Chondrocyte (in vitro differentiated cells): ENCODE results near the gene FASTKD1. TPM values are rescaled to one million over a fixed set of nuclear protein-coding genes. Genes with fewer than 3 reads are reported as not detected.
"Not testable (repeated sequence)": the region's sequence is repeated elsewhere in the genome, so short reads cannot be mapped to it uniquely, and the experiment has no call there.

Source experiments
- DNase-seq: peaks from one replicate; pipeline ENCODE4 v3.0.0; 2021; ENCODE audit warnings: mixed read lengths, low spot score
- H3K27ac Mint-ChIP-seq: one replicate; pipeline ENCODE4 v1.8.0; 2021; ENCODE audit warnings: mild to moderate bottlenecking, moderate library complexity, mixed read lengths; ENCODE audit not compliant: unreplicated experiment
- H3K27me3 Mint-ChIP-seq: 2 replicates; pipeline ENCODE4 v1.8.0; 2021; ENCODE audit warnings: low read depth, mixed read lengths
- H3K36me3 Mint-ChIP-seq: 2 replicates; pipeline ENCODE4 v1.8.0; 2021; ENCODE audit warnings: low read depth, mixed read lengths
- H3K4me1 Mint-ChIP-seq: 2 replicates; pipeline ENCODE4 v1.8.0; 2021; ENCODE audit warnings: low read depth, mild to moderate bottlenecking, mixed read lengths
- H3K4me3 Mint-ChIP-seq: one replicate; pipeline ENCODE4 v1.8.0; 2021; ENCODE audit warnings: mild to moderate bottlenecking, moderate library complexity, mixed read lengths; ENCODE audit not compliant: unreplicated experiment
- H3K9me3 Mint-ChIP-seq: 2 replicates; pipeline ENCODE4 v1.8.0; 2021; ENCODE audit warnings: low read depth, mixed read lengths
- CTCF ChIP-seq: fragments of 200-600 bp; sonication (generic); IDR thresholded peaks from 2 replicates; pipeline ENCODE4 v1.5.0; 2021; ENCODE audit warnings: antibody characterized with exemption, mild to moderate bottlenecking, moderate library complexity
- long read RNA-seq: library from polyadenylated mRNA; stranded (forward); transcript quantifications from one replicate; pipeline ENCODE4 v2.0.0, GENCODE V29; 2021
- total RNA-seq: library from RNA; stranded (reverse); gene quantifications from 3 replicates; pipeline ENCODE4 v1.2.1, GENCODE V29; 2021

The FASTKD1 gene
- 17.4 to 24.5 TPM (median 19.0 TPM) in 3 replicates for total RNA-seq
- long read RNA-seq, transcript FASTKD1-208 (3 exons, 541 nt) = major isoform, 6 of 28 reads
- long read RNA-seq, partial matches to known transcripts = 5 of 28 reads
- long read RNA-seq, other reads (novel, unspliced or antisense) = 13 of 28 reads

- Mint-ChIP-seq H3K4me3 (peak within 1 kb of the TSS; percentile 92), H3K27me3 (no peaks in the 10 kb centered on the region), H3K9me3 (no peaks in the 10 kb centered on the region), H3K36me3 (peaks cover 2% of the 10 kb centered on the region), H3K27ac (peak within 1 kb of the TSS; percentile 84), H3K4me1 (peaks cover 15% of the 10 kb centered on the region)
- no peak for TF ChIP-seq CTCF
- DNase-seq = no peak
Measured at GRCh38 chr2:169573160-169573973, at the start of gene FASTKD1. Gene FASTKD1 (minus strand): TSS chr2:169573865. CDS start chr2:169572029, 1,836 bp downstream.

DNA sequence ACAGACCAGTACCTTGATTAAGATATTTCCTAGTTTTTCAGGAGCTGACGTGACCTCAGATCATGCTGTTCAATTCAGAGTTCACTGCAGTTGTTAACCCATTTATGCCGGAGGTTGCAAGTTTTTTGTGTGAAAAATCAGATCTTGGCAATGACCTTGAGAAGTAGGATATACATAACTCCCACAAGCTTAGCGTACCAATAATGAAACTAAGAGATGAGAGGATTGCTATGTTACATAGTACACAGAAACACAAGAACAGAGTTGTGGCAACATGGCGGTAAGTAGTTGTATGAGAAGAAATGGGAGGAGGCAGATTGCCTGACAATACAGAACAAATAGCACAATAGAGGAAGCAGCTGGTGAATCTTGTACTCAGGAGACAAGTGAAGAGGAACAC lies 49.6 kb upstream of the FASTKD1 start:
- H3K9me3 Mint-ChIP-seq = peaks cover 9% of the 10 kb centered on the region
- no peak overlapping the region for H3K27ac Mint-ChIP-seq
- DNase-seq = no peak
- no peak for TF ChIP-seq CTCF
- H3K4me1 Mint-ChIP-seq = peaks cover 9% of the 10 kb centered on the region
- H3K36me3 Mint-ChIP-seq = peaks cover 23% of the 10 kb centered on the region
- no peaks in the 10 kb centered on the region for H3K27me3 Mint-ChIP-seq
- H3K4me3 Mint-ChIP-seq = no peak overlapping the region

DNA sequence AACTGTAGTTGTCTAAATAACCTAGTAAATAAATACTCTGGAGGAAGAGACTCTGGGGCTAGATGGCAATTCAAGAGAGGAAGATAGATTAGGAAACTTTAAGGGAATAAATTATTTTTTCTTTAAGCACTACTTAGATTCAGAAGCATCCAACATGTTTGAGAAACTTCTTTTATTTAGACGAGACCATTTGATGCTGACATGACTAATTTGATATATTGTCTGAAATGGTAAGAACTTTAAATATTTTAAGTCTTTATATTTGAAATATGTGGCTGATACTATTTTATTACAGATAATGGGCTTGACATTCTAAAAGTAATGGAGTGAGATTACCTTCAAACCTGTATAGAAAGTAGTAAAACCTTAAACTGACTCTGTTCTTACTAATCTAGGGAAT lies 46.8 kb upstream of the FASTKD1 start:
- no peak overlapping the region for H3K4me3 Mint-ChIP-seq

DNA sequence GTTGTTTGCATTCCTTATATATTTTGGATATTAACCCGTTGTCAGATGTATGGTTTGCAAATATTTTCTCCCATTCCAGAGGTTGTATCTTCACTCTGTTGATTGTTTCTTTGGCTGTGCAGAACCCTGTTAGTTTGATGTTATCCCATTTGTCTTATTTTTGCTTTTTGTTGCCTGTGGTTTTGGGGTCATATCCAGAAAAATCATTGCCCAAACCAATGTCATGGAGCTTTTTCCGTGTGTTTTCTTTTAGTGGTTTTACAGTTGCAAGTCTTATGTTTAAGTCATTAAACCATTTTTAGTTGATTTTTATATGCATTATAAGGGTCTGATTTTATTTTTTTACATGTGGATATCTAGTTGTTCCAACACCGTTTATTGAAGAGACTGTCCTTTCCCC lies 46.3 kb upstream of the FASTKD1 start:
- Mint-ChIP-seq H3K36me3 (peaks cover 50% of the 10 kb centered on the region), H3K27me3 (no peaks in the 10 kb centered on the region), H3K4me3 (no peak overlapping the region), H3K27ac (no peak overlapping the region), H3K9me3 (peaks cover 21% of the 10 kb centered on the region), H3K4me1 (peaks cover 9% of the 10 kb centered on the region)
- no peak for TF ChIP-seq CTCF
- DNase-seq = no peak

More for the DNA sequence above, 46.8 kb upstream of the FASTKD1 start:
- Mint-ChIP-seq H3K27me3 (no peaks in the 10 kb centered on the region), H3K9me3 (peaks cover 21% of the 10 kb centered on the region), H3K27ac (no peak overlapping the region), H3K4me1 (peaks cover 9% of the 10 kb centered on the region), H3K36me3 (peaks cover 45% of the 10 kb centered on the region)
- no peak for TF ChIP-seq CTCF
- DNase-seq = no peak

DNA sequence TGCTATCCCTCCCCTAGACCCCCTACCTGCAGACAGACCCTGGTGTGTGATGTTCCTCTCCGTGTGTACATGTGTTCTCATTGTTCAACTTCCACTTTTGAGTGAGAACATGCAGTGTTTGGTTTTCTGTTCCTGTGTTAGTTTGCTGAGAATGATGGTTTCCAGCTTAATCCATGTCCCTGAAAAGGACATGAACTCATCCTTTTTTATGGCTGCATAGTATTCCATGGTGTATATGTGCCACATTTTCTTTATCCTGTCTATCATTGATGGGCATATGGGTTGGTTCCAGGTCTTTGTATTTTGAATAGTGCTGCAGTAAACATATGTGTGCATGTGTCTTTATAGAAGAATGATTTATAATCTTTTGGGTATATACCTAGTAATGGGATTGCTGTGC lies 42.3 kb upstream of the FASTKD1 start:
- DNase-seq, H3K4me3 Mint-ChIP-seq, H3K27me3 Mint-ChIP-seq, H3K4me1 Mint-ChIP-seq: not testable (repeated sequence)
- H3K9me3 Mint-ChIP-seq = peaks cover 21% of the 10 kb centered on the region
- peak overlapping the region; percentile 32 for H3K27ac Mint-ChIP-seq
- peaks cover 55% of the 10 kb centered on the region for H3K36me3 Mint-ChIP-seq
